Ovary (tissue), 9 donors: ENCODE measurements around the gene CCSER2. TPM values are rescaled to one million over a fixed set of nuclear protein-coding genes. Genes with fewer than 3 reads are reported as not detected.

Experiments
- DNase-seq, 5 donors: peaks; one replicate each; pipeline ENCODE4 v3.0.0-alpha.2; 2019 to 2020
- H3K27ac ChIP-seq, 2 donors: fragments of 200-600 bp; one replicate each; pipeline versions ENCODE4 v1.5.1 to v1.8.0; 2019 to 2022
- H3K27me3 ChIP-seq: fragments of 200-600 bp; one replicate; pipeline ENCODE4 v1.8.0; 2022
- H3K36me3 ChIP-seq: fragments of 200-600 bp; sonication (generic); one replicate; pipeline ENCODE4 v1.5.1; 2019
- H3K4me1 ChIP-seq: one replicate; pipeline ENCODE4 v1.8.1; 2013; ENCODE audit warnings: mild to moderate bottlenecking, moderate library complexity; ENCODE audit not compliant: insufficient read depth
- H3K4me3 ChIP-seq: fragments of 200-600 bp; sonication (generic); one replicate; pipeline ENCODE4 v1.5.1; 2017
- H3K9me3 ChIP-seq, 2 donors: fragments of 200-600 bp in 1 of 2; sonication (generic) in 1 of 2; one replicate each; pipeline versions ENCODE4 v1.5.1 to v1.8.1; 2013 to 2019; ENCODE audit warnings: mild to moderate bottlenecking in 1 of 2, moderate library complexity in 1 of 2
- EP300 ChIP-seq: sonication (generic); formaldehyde crosslinking; IDR thresholded peaks from one replicate; pipeline ENCODE4 v1.6.1; 2017; ENCODE audit warnings: antibody characterized with exemption
- POLR2A ChIP-seq: fragments of 450-650 bp; IDR thresholded peaks from one replicate; pipeline ENCODE4 v1.6.1; 2017; ENCODE audit warnings: antibody characterized with exemption, mild to moderate bottlenecking, moderate library complexity
- WGBS, 3 donors: extraction: QIAGEN DNeasy Blood & Tissue Kit in 1 of 3; methylation state at CpG; one replicate each; pipeline versions ENCODE4 v1.1.5 to v1.1.7; 2013 to 2017; 5-methylcytosine and 5-hydroxymethylcytosine counted together
- intact Hi-C, 4 donors: fragments of 100-400 bp; cut with DNase I; formaldehyde crosslinking; loops; one replicate each; pipeline versions ENCODE4 v1.11.0 to v1.15.1; 2022 to 2023
- polyA plus RNA-seq, 2 donors: library from polyadenylated mRNA; stranded (reverse); fragments of 200-250 nt in 1 of 2; fragments of 350-450 nt in 1 of 2; fragmentation: Illumina TruSeq in 1 of 2; extraction: RNeasy Lipid Tissue Mini Kit (QIAGEN cat#74804) in 1 of 2; gene quantifications; one replicate each; pipeline ENCODE4 v1.2.3, GENCODE V29; 2013 to 2014
- total RNA-seq, 7 donors: library from RNA; depleted of rRNA in 2 of 7; stranded (reverse); fragments of >200 nt in 2 of 7; fragmentation: NEBNext Ultra II Directional in 3 of 7; extraction: Animal tissue kit (Norgen Biotek cat#: 25700) in 3 of 7; gene quantifications; one replicate each; pipeline versions ENCODE4 v1.1.0 to v1.2.4, GENCODE V29; 2016 to 2023
- TF ChIP-seq, protein P1 (sequence below), 3 donors: fragments of 450-650 bp in 2 of 3; fragments of 200-600 bp in 1 of 3; IDR thresholded peaks; one replicate each; pipeline versions ENCODE4 v1.5.1 to v1.8.0; 2016 to 2022; ENCODE audit warnings: antibody characterized with exemption in 3 of 3, mild to moderate bottlenecking in 1 of 3
- donor health status: DM: no; HTN: no; CAD: no; lungs with moderate emphysema.
- donor health status: DM: no; HTN: no; CAD: no.
- donor health status: Bipolar disorder and iron deficiency.
- donor health status: DM: yes; HTN: yes; CAD: no.
- donor health status: DM: no; HTN: no; CAD: no.
- donor health status: DM: yes; HTN: yes; CAD: no.

Gene CCSER2
- total and polyA plus RNA-seq, 9 donors, result 12.2 to 86.3 (median 50.7) TPM

- H3K27me3 ChIP-seq, result no peaks in the 10 kb centered on the region
- no peaks in the 10 kb centered on the region for H3K9me3 ChIP-seq
- no peak for DNase-seq
- TF ChIP-seq EP300, result no peak
- H3K4me1 ChIP-seq, result no peaks in the 10 kb centered on the region
- H3K36me3 ChIP-seq, result no peaks in the 10 kb centered on the region
- H3K27ac ChIP-seq, result no peak overlapping the region
- no peak overlapping the region for H3K4me3 ChIP-seq
- intact Hi-C loops, result no loop called here
- WGBS, 3 donors, result 38 to 57% (median 42%) methylated on average over 6 of the region's 6 CpGs
Observed at GRCh38 chr10:84308481-84309304, 19.7 kb upstream of the CCSER2 start.

- Histone ChIP-seq H3K4me3 (no peak overlapping the region), H3K4me1 (no peaks in the 10 kb centered on the region), H3K36me3 (no peaks in the 10 kb centered on the region), H3K27me3 (no peaks in the 10 kb centered on the region), H3K9me3 (no peaks in the 10 kb centered on the region), H3K27ac (no peak overlapping the region)
- no peak for DNase-seq
- intact Hi-C loops, result no loop called here
- WGBS, 3 donors, result 93 to 97% (median 93%) methylated on average over 2 of the region's 2 CpGs
- TF ChIP-seq, protein P1, sequence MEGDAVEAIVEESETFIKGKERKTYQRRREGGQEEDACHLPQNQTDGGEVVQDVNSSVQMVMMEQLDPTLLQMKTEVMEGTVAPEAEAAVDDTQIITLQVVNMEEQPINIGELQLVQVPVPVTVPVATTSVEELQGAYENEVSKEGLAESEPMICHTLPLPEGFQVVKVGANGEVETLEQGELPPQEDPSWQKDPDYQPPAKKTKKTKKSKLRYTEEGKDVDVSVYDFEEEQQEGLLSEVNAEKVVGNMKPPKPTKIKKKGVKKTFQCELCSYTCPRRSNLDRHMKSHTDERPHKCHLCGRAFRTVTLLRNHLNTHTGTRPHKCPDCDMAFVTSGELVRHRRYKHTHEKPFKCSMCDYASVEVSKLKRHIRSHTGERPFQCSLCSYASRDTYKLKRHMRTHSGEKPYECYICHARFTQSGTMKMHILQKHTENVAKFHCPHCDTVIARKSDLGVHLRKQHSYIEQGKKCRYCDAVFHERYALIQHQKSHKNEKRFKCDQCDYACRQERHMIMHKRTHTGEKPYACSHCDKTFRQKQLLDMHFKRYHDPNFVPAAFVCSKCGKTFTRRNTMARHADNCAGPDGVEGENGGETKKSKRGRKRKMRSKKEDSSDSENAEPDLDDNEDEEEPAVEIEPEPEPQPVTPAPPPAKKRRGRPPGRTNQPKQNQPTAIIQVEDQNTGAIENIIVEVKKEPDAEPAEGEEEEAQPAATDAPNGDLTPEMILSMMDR (IDR thresholded peaks at IDR 0.05), result no peak
- TF ChIP-seq POLR2A (no peak), EP300 (no peak)
Observed at GRCh38 chr10:84310470-84310869, 17.9 kb upstream of the CCSER2 start.

DNA sequence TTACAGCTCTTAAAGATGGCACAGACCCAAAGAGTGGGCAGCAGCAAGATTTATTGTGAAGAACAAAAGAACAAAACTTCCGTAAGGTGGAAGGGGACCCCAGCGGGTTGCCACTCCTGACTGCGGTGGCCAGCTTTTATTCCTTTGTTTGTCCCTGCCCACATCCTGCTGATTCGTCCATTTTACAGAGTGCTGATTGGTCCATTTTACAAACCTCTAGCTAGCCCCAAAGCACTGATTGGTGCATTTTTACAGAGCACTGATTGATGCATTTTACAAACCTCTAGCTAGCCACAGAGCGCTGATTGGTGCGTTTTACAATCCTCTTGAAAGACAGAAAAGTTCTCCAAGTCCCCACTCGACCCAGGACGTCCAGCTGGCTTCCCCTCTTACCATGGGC, 16.8 kb upstream of the CCSER2 start:
- intact Hi-C loops, result no loop called here
- Histone ChIP-seq H3K27me3 (no peaks in the 10 kb centered on the region), H3K4me3 (no peak overlapping the region), H3K9me3 (no peaks in the 10 kb centered on the region), H3K36me3 (no peaks in the 10 kb centered on the region), H3K27ac (no peak overlapping the region), H3K4me1 (no peaks in the 10 kb centered on the region)
- DNase-seq, result no peak
- TF ChIP-seq, protein P1 (IDR thresholded peaks at IDR 0.05), result no peak
- TF ChIP-seq POLR2A (no peak), EP300 (no peak)
- WGBS, 3 donors, result 86 to 89% (median 87%) methylated on average over 8 of the region's 8 CpGs

- no peak overlapping the region for H3K27ac ChIP-seq
- DNase-seq, result no peak
- no peak overlapping the region for H3K4me3 ChIP-seq
- H3K36me3 ChIP-seq, result no peaks in the 10 kb centered on the region
- WGBS, 3 donors, result 79 to 96% (median 89%) methylated on average over 2 of the region's 2 CpGs
- TF ChIP-seq POLR2A (no peak), EP300 (no peak)
- TF ChIP-seq, protein P1 (IDR thresholded peaks at IDR 0.05), result no peak
- H3K9me3 ChIP-seq, result no peaks in the 10 kb centered on the region
- intact Hi-C loops, result no loop called here
- no peaks in the 10 kb centered on the region for H3K27me3 ChIP-seq
- no peaks in the 10 kb centered on the region for H3K4me1 ChIP-seq
Observed at GRCh38 chr10:84312816-84313215, 15.6 kb upstream of the CCSER2 start.

DNA sequence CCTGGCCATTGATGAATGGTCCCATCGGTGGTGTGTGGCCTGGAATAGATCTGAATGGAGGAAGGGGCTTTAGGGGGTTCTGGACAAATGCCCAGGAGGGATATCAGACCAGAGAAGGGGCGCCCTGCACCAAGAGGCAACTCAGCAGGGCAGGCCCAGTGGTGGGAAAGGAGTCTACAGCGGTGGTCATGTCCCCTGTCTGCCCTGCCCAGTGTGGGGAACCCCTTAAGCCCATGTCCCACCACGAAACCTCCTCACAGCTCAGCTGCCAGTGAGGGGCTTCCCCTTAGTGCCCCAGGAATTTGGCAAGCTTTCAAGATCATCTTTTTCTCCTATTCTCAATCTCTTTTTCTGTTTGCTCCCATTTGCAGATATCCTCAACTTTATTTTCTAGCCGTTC, 14.1 kb upstream of the CCSER2 start:
- H3K27ac ChIP-seq, result no peak overlapping the region
- no peak overlapping the region for H3K4me3 ChIP-seq
- no peaks in the 10 kb centered on the region for H3K9me3 ChIP-seq
- WGBS, 3 donors, result 71 to 84% (median 78%) methylated on average over 5 of the region's 5 CpGs
- H3K36me3 ChIP-seq, result no peaks in the 10 kb centered on the region
- TF ChIP-seq POLR2A (no peak), EP300 (no peak)
- TF ChIP-seq, protein P1 (IDR thresholded peaks at IDR 0.05), result no peak
- intact Hi-C loops, result no loop called here
- no peaks in the 10 kb centered on the region for H3K27me3 ChIP-seq
- H3K4me1 ChIP-seq, result no peaks in the 10 kb centered on the region
- no peak for DNase-seq
